Tongue (tissue), 2 donors: ENCODE data around the gene ELN. TPM values are rescaled to one million over a fixed set of nuclear protein-coding genes. Genes with fewer than 3 reads are reported as not detected.
A peak's percentile ranks its signal among the peaks of the same experiment; 100 is the strongest.

Experiments
- DNase-seq: peaks from one replicate; pipeline ENCODE4 v3.0.0-alpha.2; 2015
- total RNA-seq: library from RNA; depleted of rRNA; stranded (reverse); fragments of >200 nt; gene quantifications from one replicate; pipeline ENCODE4 v1.2.3, GENCODE V29; 2014

Gene ELN
- total RNA-seq, 1 donor from 2014 or later: 208 TPM

GRCh38 chr7:74063646-74064045 lies 35.7 kb downstream of the ELN start:
- no peak for DNase-seq

- no peak for DNase-seq
These were observed 36.7 kb downstream of the ELN start for GRCh38 chr7:74064696-74065095.

GRCh38 chr7:74066626-74067025 lies 38.7 kb downstream of the ELN start:
- DNase-seq: no peak

- DNase-seq: no peak
These were observed 40.6 kb downstream of the ELN start for GRCh38 chr7:74068378-74069085.

GRCh38 chr7:74069086-74069541 lies 41.1 kb downstream of the ELN start:
- DNase-seq: no peak

- no peak for DNase-seq
These were observed 42.0 kb downstream of the ELN start for GRCh38 chr7:74069790-74070618.

- DNase-seq: no peak
These were observed 42.6 kb downstream of the ELN start for GRCh38 chr7:74070619-74070921.

GRCh38 chr7:74071121-74071520 lies 43.1 kb downstream of the ELN start:
- no peak for DNase-seq

- no peak for DNase-seq
These were observed 46.8 kb downstream of the ELN start for GRCh38 chr7:74074770-74075169.

- no peak for DNase-seq
These were observed 50.5 kb downstream of the ELN start for GRCh38 chr7:74078461-74078860.

GRCh38 chr7:74082770-74083116 lies 54.8 kb downstream of the ELN start:
- DNase-seq: no peak

GRCh38 chr7:74083117-74083876 lies 55.3 kb downstream of the ELN start, which contains the start of gene LIMK1:
Gene LIMK1 (plus strand): TSS chr7:74083804. CDS start chr7:74083991, 187 bp downstream.
- peak; percentile 92 for DNase-seq

- peak; percentile 66 for DNase-seq
These were observed 56.2 kb downstream of the ELN start for GRCh38 chr7:74083928-74084721.

- no peak for DNase-seq
These were observed 57.0 kb downstream of the ELN start for GRCh38 chr7:74084722-74085578.

GRCh38 chr7:74087791-74088453 lies 59.9 kb downstream of the ELN start:
- no peak for DNase-seq

- DNase-seq: no peak
These were observed 64.5 kb downstream of the ELN start for GRCh38 chr7:74092321-74092963.

GRCh38 chr7:74092964-74093471 lies 65.0 kb downstream of the ELN start:
- no peak for DNase-seq

GRCh38 chr7:74093671-74094223 lies 65.8 kb downstream of the ELN start:
- DNase-seq: no peak
